Measurements from ENCODE around the gene PLLP. TPM values are rescaled to one million over a fixed set of nuclear protein-coding genes. Genes with fewer than 3 reads are reported as not detected.

Gene PLLP
- total and polyA plus RNA-seq, 9 of the 15 experiments (the other 6 are each of a cell fraction or from before 2014, with no cell fraction given), result 0.09 to 0.96 (median 0.27) TPM

GRCh38 chr16:57300387-57301125, 16.1 kb upstream of the PLLP start (continued):
- TF ChIP-seq THRB (CRISPR knock-in tag; conservative IDR thresholded peaks at IDR 0.05) (0 out of 2 replicates have a peak, but pooled peaks have one; percentile 2), ZNF79 (CRISPR knock-in tag; IDR thresholded peaks at IDR 0.05; ENCODE audit: low read depth) (no peak), ZBTB12 (CRISPR knock-in tag; IDR thresholded peaks at IDR 0.05) (no peak), FOXK1 (CRISPR knock-in tag; IDR thresholded peaks at IDR 0.05; ENCODE audit: borderline replicate concordance) (no peak), VEZF1 (CRISPR knock-in tag; IDR thresholded peaks at IDR 0.05) (peak; percentile 36; the same call in 1 of the 2 replicates), SAFB2 (IDR thresholded peaks at IDR 0.05; ENCODE audit: borderline replicate concordance, low read depth, low read length, severe bottlenecking) (no peak), ZNF3 (CRISPR knock-in tag; IDR thresholded peaks at IDR 0.05) (no peak), MLLT1 (IDR thresholded peaks at IDR 0.05) (peak; percentile 32 to 70; a peak in 2 of 4 replicates), THAP7 (CRISPR knock-in tag; IDR thresholded peaks at IDR 0.05) (no peak), FOXO4 (CRISPR knock-in tag; IDR thresholded peaks at IDR 0.05) (no peak), ZNF444 (CRISPR knock-in tag; IDR thresholded peaks at IDR 0.05) (no peak), ZNF184 (CRISPR knock-in tag; IDR thresholded peaks at IDR 0.05) (no peak), TAF7 (tag; IDR thresholded peaks at IDR 0.05) (0 out of 2 replicates have a peak, but pooled peaks have one; percentile 22), HNRNPLL (IDR thresholded peaks at IDR 0.05; ENCODE audit: low read depth, low read length, poor library complexity, severe bottlenecking) (peak; percentile 7), CXXC5 (CRISPR knock-in tag; IDR thresholded peaks at IDR 0.05) (peak; percentile 53), KAT7 (CRISPR knock-in tag; IDR thresholded peaks at IDR 0.05; ENCODE audit: borderline replicate concordance) (no peak; the same call in 1 of the 2 replicates), ETS1 (conservative IDR thresholded peaks at IDR 0.05; ENCODE audit: control insufficient read depth, low read depth, low read length) (peak; percentile 94)

Measured in K562 (cell line).